22Rv1 (cell line): ENCODE data around the gene ICAM4.

Source experiments
- H3K27ac ChIP-seq: fragments of 450-650 bp; 2 replicates; pipeline ENCODE4 v1.5.1; 2017
- CTCF ChIP-seq: fragments of 450-650 bp; IDR thresholded peaks from 2 replicates; pipeline ENCODE4 v1.5.1; 2017; ENCODE audit warnings: mild to moderate bottlenecking
- ZFX ChIP-seq: fragments of 450-650 bp; IDR thresholded peaks from 2 replicates; pipeline ENCODE4 v1.6.1; 2017; ENCODE audit warnings: antibody characterized with exemption, borderline replicate concordance

ICAM4 gene

DNA sequence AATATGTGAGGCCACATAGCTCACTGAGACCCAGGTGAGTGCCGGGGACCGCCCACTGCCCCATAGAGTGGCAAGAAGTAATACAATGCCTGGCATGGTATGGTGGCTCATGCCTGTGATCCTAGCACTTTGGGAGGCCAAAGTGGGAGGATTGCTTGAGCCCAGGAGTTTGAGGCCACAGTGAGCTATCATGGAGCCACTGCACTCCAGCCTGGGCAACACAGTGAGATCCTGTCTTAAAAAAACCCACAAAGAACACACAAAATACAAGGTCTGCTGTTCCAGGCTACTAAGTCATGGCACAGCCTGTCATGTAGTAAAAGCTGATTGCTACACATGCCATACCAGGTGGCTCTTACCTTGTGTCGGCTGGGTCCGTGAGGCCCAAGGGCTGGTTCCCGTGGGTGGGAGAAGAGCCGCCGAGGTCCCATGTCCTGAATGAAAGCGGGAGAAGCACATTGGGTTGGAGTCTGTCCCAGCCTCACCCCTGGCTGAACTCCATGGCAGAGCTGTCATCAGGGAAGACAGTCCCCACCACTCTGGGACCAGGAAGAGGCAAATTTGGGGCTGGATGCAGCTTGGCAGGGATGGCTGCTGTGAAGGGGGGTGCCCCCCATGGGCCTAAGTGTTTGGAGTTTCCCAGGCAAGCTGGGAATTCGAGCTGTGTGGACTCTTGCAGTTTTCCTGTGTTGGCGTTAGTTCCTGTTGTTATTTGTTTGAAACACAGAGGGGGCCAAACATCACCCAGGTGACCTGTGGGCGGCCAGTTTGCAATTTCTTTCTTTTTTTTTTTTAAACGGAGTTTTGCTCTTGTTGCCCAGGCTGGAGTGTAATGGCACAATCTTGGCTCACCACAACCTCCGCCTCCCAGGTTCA, 32.3 kb downstream of the ICAM4 start:
- TF ChIP-seq ZFX (no peak), CTCF (no peak)

DNA sequence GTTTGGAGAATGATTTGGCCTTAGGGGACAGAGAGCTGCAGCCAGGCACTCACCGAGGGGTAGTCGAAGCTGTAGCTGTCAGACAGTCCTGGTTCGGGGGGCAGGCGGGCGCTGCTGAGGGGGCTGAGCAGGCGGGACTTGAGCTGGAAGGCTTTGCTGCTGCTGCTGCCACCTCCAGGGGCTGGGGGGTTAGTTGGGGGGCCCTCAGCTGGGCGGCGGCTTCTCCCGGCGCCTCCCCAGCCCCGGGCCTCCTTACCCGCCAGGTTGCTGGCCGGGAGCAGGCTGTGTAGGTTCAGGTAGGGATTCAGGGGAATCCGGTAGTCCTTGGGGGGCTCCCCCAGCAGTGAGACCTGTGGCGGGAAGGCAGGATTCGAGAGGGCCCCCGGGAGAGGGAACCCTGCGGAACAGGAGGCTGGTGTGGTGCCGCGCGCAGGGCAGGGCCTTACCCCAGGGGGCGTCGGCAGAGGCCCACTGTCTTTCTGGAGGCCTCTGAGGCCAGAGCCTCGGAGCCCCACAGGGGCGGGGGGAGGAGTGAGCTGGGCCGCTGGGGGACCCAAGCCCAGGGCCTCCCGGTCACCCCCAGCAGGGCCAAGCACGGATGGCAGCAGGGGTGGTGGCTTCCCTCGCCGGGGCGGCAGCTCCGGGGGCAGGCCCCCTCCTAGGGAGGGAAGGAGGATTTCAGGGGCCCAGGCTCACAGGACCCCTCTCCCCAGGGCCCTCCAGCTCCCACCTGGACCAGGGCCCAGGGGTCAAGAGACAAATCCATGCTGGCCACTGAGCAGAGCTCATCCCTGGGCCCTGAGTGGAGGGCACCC, 34.1 kb downstream of the ICAM4 start:
- no peak for TF ChIP-seq ZFX
- no peak for TF ChIP-seq CTCF
- H3K27ac ChIP-seq: no peak overlapping the region

More for the DNA sequence above, 32.3 kb downstream of the ICAM4 start:
- H3K27ac ChIP-seq: no peak overlapping the region

GRCh38 chr19:10321417-10321797, 34.7 kb downstream of the ICAM4 start:
- no peak for TF ChIP-seq CTCF
- TF ChIP-seq ZFX: no peak
- H3K27ac ChIP-seq: no peak overlapping the region

DNA sequence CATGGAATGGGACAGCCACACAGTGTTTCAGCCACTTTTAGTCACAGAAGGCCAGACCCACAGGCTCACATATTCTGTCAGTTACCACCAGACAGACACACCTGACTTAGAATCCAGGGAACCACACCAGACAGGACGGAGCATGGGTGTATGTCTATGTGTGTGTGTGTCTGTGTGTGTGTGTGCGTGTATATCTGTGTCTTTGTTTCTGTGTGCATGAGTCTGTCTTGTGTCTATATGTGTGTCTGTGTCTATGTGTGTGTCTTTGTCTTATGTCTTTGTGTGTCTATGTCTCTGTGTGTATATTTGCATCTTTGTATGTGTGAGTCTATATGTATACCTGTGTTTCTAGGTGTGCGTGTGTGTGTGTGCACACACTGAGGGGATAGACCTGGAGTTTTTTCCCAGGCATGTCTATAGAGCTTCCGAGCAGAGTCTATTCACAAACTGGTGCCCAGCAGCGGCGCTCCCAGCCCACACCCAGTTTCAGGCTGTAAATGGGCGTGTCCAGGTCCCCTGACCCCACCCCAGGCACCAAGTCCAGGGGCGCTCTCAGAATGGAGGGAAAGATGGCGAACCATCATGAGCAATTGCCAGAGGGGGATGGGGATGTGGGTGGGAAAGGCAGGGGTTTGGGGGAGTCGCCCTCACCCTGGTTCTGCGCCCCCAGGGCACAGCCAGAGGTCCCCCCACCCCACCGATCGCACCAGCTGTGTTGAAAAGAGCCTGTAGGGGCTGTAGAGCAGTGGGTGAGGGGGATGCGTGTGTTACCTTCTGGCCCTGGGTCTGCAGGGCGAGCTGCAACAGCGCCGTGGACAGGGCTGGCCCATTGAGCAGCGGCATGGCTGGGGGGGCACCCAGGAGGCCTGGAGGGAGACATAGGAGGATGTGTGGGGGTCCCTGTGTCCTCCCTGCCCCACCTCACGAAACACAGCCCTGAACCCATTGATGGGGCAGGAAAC, 35.4 kb downstream of the ICAM4 start:
- TF ChIP-seq ZFX (no peak), CTCF (no peak)
- H3K27ac ChIP-seq: no peak overlapping the region

- TF ChIP-seq CTCF (no peak), ZFX (no peak)
- H3K27ac ChIP-seq: no peak overlapping the region
Observed at GRCh38 chr19:10325732-10326131, 39.0 kb downstream of the ICAM4 start.

GRCh38 chr19:10327793-10328192, 41.0 kb downstream of the ICAM4 start:
- TF ChIP-seq ZFX (no peak), CTCF (no peak)
- no peak overlapping the region for H3K27ac ChIP-seq
